WTC11 (cell line): Measurements from ENCODE around the gene BLOC1S1. TPM values are rescaled to one million over a fixed set of nuclear protein-coding genes. Genes with fewer than 3 reads are reported as not detected.

Source experiments
- ATAC-seq: fragments of 200-7000 bp; cut with Tn5 transposase; 2 replicates; pipeline ENCODE4 v1.10.0; 2021; ENCODE audit warnings: mild to moderate bottlenecking, moderate library complexity
- CTCF ChIA-PET: fragments of 300-600 bp; sonication (Branson Sonifier 250); formaldehyde crosslinking; loops from one replicate; lab custom pipeline; 2021; ENCODE audit warnings: antibody characterized with exemption; lab: Charles Lee
- POLR2A ChIA-PET: fragments of 350-600 bp; sonication (Branson Sonifier 250); formaldehyde crosslinking; loops from one replicate; lab custom pipeline; 2021; ENCODE audit warnings: antibody characterized with exemption; lab: Charles Lee
- DNase-seq: peaks from one replicate; pipeline ENCODE4 v3.0.0; 2021; ENCODE audit warnings: low spot score
- H3K27ac Mint-ChIP-seq: 2 replicates; pipeline ENCODE4 v1.8.0; 2021; ENCODE audit warnings: mixed read lengths
- H3K27me3 Mint-ChIP-seq: 2 replicates; pipeline ENCODE4 v1.8.0; 2021; ENCODE audit warnings: low read depth, mild to moderate bottlenecking, moderate library complexity, mixed read lengths
- H3K36me3 Mint-ChIP-seq: 2 replicates; pipeline ENCODE4 v1.8.0; 2021; ENCODE audit warnings: mixed read lengths
- H3K4me1 Mint-ChIP-seq: 2 replicates; pipeline ENCODE4 v1.8.0; 2022; ENCODE audit warnings: mixed read lengths
- H3K4me3 Mint-ChIP-seq: 2 replicates; pipeline ENCODE4 v1.8.0; 2021; ENCODE audit warnings: mild to moderate bottlenecking, moderate library complexity, mixed read lengths
- H3K9me3 Mint-ChIP-seq: 2 replicates; pipeline ENCODE4 v1.8.0; 2021; ENCODE audit warnings: mixed read lengths
- AFF4 ChIP-seq: sonication (generic); formaldehyde crosslinking; IDR thresholded peaks from 2 replicates; pipeline ENCODE4 v1.8.1; 2023; ENCODE audit warnings: mild to moderate bottlenecking, missing genetic modification reagents, borderline replicate concordance
- CDX4 ChIP-seq: fragments of 250-450 bp; sonication (Bioruptor Pico); IDR thresholded peaks from 2 replicates; pipeline ENCODE4 v1.9.0; 2021; ENCODE audit warnings: moderate library complexity, mild to moderate bottlenecking, inconsistent platforms, borderline replicate concordance
- CREB1 ChIP-seq: sonication (generic); formaldehyde crosslinking; IDR thresholded peaks from 2 replicates; pipeline ENCODE4 v1.8.0; 2023; ENCODE audit warnings: mild to moderate bottlenecking, missing genetic modification reagents
- CREM ChIP-seq: sonication (generic); formaldehyde crosslinking; IDR thresholded peaks from 2 replicates; pipeline ENCODE4 v1.8.1; 2022; ENCODE audit warnings: mild to moderate bottlenecking, missing genetic modification reagents, moderate library complexity
- E2F5 ChIP-seq: sonication (generic); formaldehyde crosslinking; IDR thresholded peaks from 2 replicates; pipeline ENCODE4 v1.8.1; 2022; ENCODE audit warnings: mild to moderate bottlenecking, moderate library complexity, missing genetic modification reagents
- FOXK1 ChIP-seq: sonication (generic); formaldehyde crosslinking; IDR thresholded peaks from 2 replicates; pipeline ENCODE4 v1.8.0; 2022; ENCODE audit warnings: mild to moderate bottlenecking, moderate library complexity, missing genetic modification reagents
- IRF1 ChIP-seq: sonication (generic); formaldehyde crosslinking; IDR thresholded peaks from 2 replicates; pipeline ENCODE4 v1.8.0; 2023; ENCODE audit warnings: missing genetic modification reagents
- JUN ChIP-seq: sonication (generic); formaldehyde crosslinking; IDR thresholded peaks from 2 replicates; pipeline ENCODE4 v1.8.0; 2023; ENCODE audit warnings: mild to moderate bottlenecking, missing genetic modification reagents
- NFE2L1 ChIP-seq: sonication (generic); formaldehyde crosslinking; IDR thresholded peaks from 2 replicates; pipeline ENCODE4 v1.8.1; 2023; ENCODE audit warnings: missing genetic modification reagents
- NR1H2 ChIP-seq: sonication (generic); formaldehyde crosslinking; IDR thresholded peaks from 2 replicates; pipeline ENCODE4 v1.9.0; 2021; ENCODE audit warnings: mild to moderate bottlenecking, moderate library complexity, missing genetic modification reagents
- PREB ChIP-seq: sonication (generic); formaldehyde crosslinking; IDR thresholded peaks from 2 replicates; pipeline ENCODE4 v1.8.1; 2022; ENCODE audit warnings: mild to moderate bottlenecking, missing genetic modification reagents, moderate library complexity, borderline replicate concordance
- TP53 ChIP-seq: sonication (generic); formaldehyde crosslinking; IDR thresholded peaks from 2 replicates; pipeline ENCODE4 v1.8.1; 2023; ENCODE audit warnings: mild to moderate bottlenecking, missing genetic modification reagents
- ZNF317 ChIP-seq: sonication (generic); formaldehyde crosslinking; IDR thresholded peaks from 2 replicates; pipeline ENCODE4 v1.8.1; 2023; ENCODE audit warnings: low read depth, mild to moderate bottlenecking, moderate library complexity, missing genetic modification reagents, borderline replicate concordance
- ZNF416 ChIP-seq: fragments of 250-450 bp; sonication (Bioruptor Pico); IDR thresholded peaks from 2 replicates; pipeline ENCODE4 v1.9.0; 2021; ENCODE audit warnings: mild to moderate bottlenecking, inconsistent platforms
- total RNA-seq: library from RNA; stranded (reverse); gene quantifications from 3 replicates; pipeline ENCODE4 v1.2.3, GENCODE V29; 2021

BLOC1S1 gene
- total RNA-seq, 1 experiment from 2014 or later = 81.9 TPM

GRCh38 chr12:55698241-55698955 lies 17.4 kb upstream of the BLOC1S1 start:
- TF ChIP-seq CREM (CRISPR knock-in tag) (no peak), PREB (no peak), CDX4 (CRISPR knock-in tag) (no peak), ZNF416 (no peak), JUN (no peak), FOXK1 (no peak), TP53 (CRISPR knock-in tag) (no peak), NFE2L1 (CRISPR knock-in tag) (no peak), ZNF317 (CRISPR knock-in tag) (no peak), CREB1 (no peak), AFF4 (CRISPR knock-in tag) (no peak)
- no peak overlapping the region for H3K27ac Mint-ChIP-seq
- H3K27me3 Mint-ChIP-seq = no peaks in the 10 kb centered on the region
- ATAC-seq (no peak), DNase-seq (no peak)
- no peak overlapping the region for H3K4me3 Mint-ChIP-seq
- ChIA-PET POLR2A (no interaction called here), CTCF (interaction anchor here (0.8 kb wide), 1 partner anchor 17 kb away, joined by 3 read pairs; a partner anchor contains a TSS)
- no peaks in the 10 kb centered on the region for H3K9me3 Mint-ChIP-seq
- peaks cover 13% of the 10 kb centered on the region for H3K36me3 Mint-ChIP-seq
- no peaks in the 10 kb centered on the region for H3K4me1 Mint-ChIP-seq

GRCh38 chr12:55698965-55699364 lies 16.9 kb upstream of the BLOC1S1 start:
- no peak for TF ChIP-seq E2F5 (CRISPR knock-in tag)
- no peak for TF ChIP-seq JUN
- no peak for TF ChIP-seq IRF1 (CRISPR knock-in tag)
- TF ChIP-seq NR1H2 = no peak
- TF ChIP-seq, all 79 proteins: peak for 0
- no peak overlapping the region for H3K4me3 Mint-ChIP-seq
- peaks cover 11% of the 10 kb centered on the region for H3K36me3 Mint-ChIP-seq
- POLR2A ChIA-PET = interaction anchor here (0.6 kb wide), 1 partner anchor 43 kb away, joined by 4 read pairs; no protein-coding TSS in a partner anchor
- CTCF ChIA-PET = interaction anchor here (0.8 kb wide), 1 partner anchor 17 kb away, joined by 3 read pairs; a partner anchor contains a TSS
- no peaks in the 10 kb centered on the region for H3K27me3 Mint-ChIP-seq
- no peaks in the 10 kb centered on the region for H3K4me1 Mint-ChIP-seq
- H3K27ac Mint-ChIP-seq = no peak overlapping the region
- DNase-seq = no peak
- no peak for ATAC-seq
- no peaks in the 10 kb centered on the region for H3K9me3 Mint-ChIP-seq
